H1 (cell line): Measurements from ENCODE around the gene SPRING1. TPM values are rescaled to one million over a fixed set of nuclear protein-coding genes. Genes with fewer than 3 reads are reported as not detected.

Experiments used
- CTCF ChIA-PET: fragments of 300-600 bp; sonication (Branson Sonifier 250); formaldehyde crosslinking; loops from one replicate; lab custom pipeline; 2021; ENCODE audit not compliant: partially characterized antibody; lab: Charles Lee
- POLR2A ChIA-PET: fragments of 300-600 bp; sonication (Branson Sonifier 250); formaldehyde crosslinking; loops from one replicate; lab custom pipeline; 2021; ENCODE audit warnings: inconsistent platforms; ENCODE audit not compliant: partially characterized antibody; lab: Charles Lee
- DNase-seq, 2 experiments: peaks; one replicate each; pipeline versions ENCODE4 v3.0.0 to v3.0.0-alpha.2; 2010 to 2022; ENCODE audit warnings: low spot score in 2 of 2, low read depth in 1 of 2, mixed read lengths in 1 of 2
- FAIRE-seq: peaks from 2 replicates; lab custom pipeline; 2011; peaks lifted over from hg19 to GRCh38; lab: Jason Lieb, UNC
- H2AFZ ChIP-seq: 2 replicates; pipeline ENCODE4 v1.8.1; 2012; ENCODE audit warnings: low read length, inconsistent platforms
- H2AK5ac ChIP-seq: 2 replicates; pipeline ENCODE4 v1.6.1; 2013; ENCODE audit warnings: low read depth, low read length
- H2BK120ac ChIP-seq: replicated peaks from 2 replicates; pipeline ENCODE3; 2013; ENCODE audit warnings: low read depth, low read length, inconsistent platforms
- H2BK12ac ChIP-seq: 2 replicates; pipeline ENCODE4 v1.6.1; 2013; ENCODE audit warnings: low read depth, low read length
- H2BK15ac ChIP-seq: 2 replicates; pipeline ENCODE4 v1.6.1; 2013; ENCODE audit warnings: low read length
- H2BK20ac ChIP-seq: 2 replicates; pipeline ENCODE4 v1.6.1; 2013; ENCODE audit warnings: low read length
- H2BK5ac ChIP-seq: 2 replicates; pipeline ENCODE4 v1.6.1; 2013; ENCODE audit warnings: low read depth, low read length
- H3K14ac ChIP-seq: 2 replicates; pipeline ENCODE4 v1.6.1; 2013; ENCODE audit warnings: inconsistent platforms; ENCODE audit not compliant: insufficient read length
- H3K18ac ChIP-seq: 2 replicates; pipeline ENCODE4 v1.6.1; 2013; ENCODE audit warnings: low read length; ENCODE audit errors: extremely low read depth
- H3K23ac ChIP-seq: 2 replicates; pipeline ENCODE4 v1.6.1; 2013; ENCODE audit warnings: inconsistent platforms; ENCODE audit not compliant: insufficient read length
- H3K23me2 ChIP-seq: 2 replicates; pipeline ENCODE4 v1.6.1; 2013; ENCODE audit warnings: low read depth, low read length
- H3K27ac ChIP-seq: 2 replicates; pipeline ENCODE4 v1.6.1; 2011; ENCODE audit warnings: low read depth, low read length, inconsistent platforms
- H3K27me3 ChIP-seq, 4 experiments: replicated peaks in 1 of 4; 1 replicate in 1 of 4; 2 replicates in 3 of 4; pipeline versions ENCODE4 v1.6.1 to v1.8.1; 2011 to 2013; ENCODE audit warnings: low read length in 3 of 4, mild to moderate bottlenecking in 3 of 4, inconsistent platforms in 2 of 4, mixed read lengths in 2 of 4, moderate library complexity in 1 of 4; ENCODE audit not compliant: control insufficient read depth in 3 of 4, insufficient read depth in 3 of 4; ENCODE audit errors: extremely low read depth in 1 of 4
- H3K36me3 ChIP-seq, 4 experiments: 2 replicates each; pipeline versions ENCODE4 v1.6.1 to v1.8.1; 2011 to 2013; ENCODE audit warnings: mild to moderate bottlenecking in 4 of 4, low read length in 3 of 4, moderate library complexity in 2 of 4, control low read depth in 1 of 4, inconsistent platforms in 1 of 4; ENCODE audit not compliant: insufficient read depth in 4 of 4, control insufficient read depth in 2 of 4
- H3K4ac ChIP-seq: replicated peaks from 2 replicates; pipeline ENCODE3; 2013; ENCODE audit warnings: low read length, low read depth, mixed read lengths, inconsistent platforms; ENCODE audit not compliant: insufficient read length
- H3K4me1 ChIP-seq, 4 experiments: replicated peaks in 1 of 4; 1 replicate in 1 of 4; 2 replicates in 3 of 4; pipeline versions ENCODE4 v1.6.1 to v1.8.1; 2011 to 2013; ENCODE audit warnings: low read length in 3 of 4, inconsistent platforms in 2 of 4, mixed read lengths in 1 of 4; ENCODE audit not compliant: insufficient read depth in 4 of 4, control insufficient read depth in 3 of 4
- H3K4me2 ChIP-seq, 2 experiments: 2 replicates each; pipeline versions ENCODE4 v1.6.1 to v1.8.1; 2011 to 2013; ENCODE audit warnings: low read depth in 2 of 2, low read length in 2 of 2, control low read depth in 1 of 2, inconsistent platforms in 1 of 2, mild to moderate bottlenecking in 1 of 2; ENCODE audit not compliant: insufficient read depth in 1 of 2
- H3K4me3 ChIP-seq, 4 experiments: fragments of 200-600, 300-600 bp in 1 of 4; sonication (generic), shearing (Covaris generic), sonication (Bioruptor Twin) in 1 of 4; 2 replicates each; pipeline versions ENCODE4 v1.5.1 to v1.8.1; 2011 to 2016; ENCODE audit warnings: low read length in 4 of 4, low read depth in 3 of 4, control low read depth in 2 of 4, inconsistent platforms in 2 of 4, mild to moderate bottlenecking in 2 of 4, mixed read lengths in 1 of 4, moderate library complexity in 1 of 4; ENCODE audit not compliant: insufficient read depth in 2 of 4; ENCODE audit errors: extremely low read depth in 1 of 4
- H3K56ac ChIP-seq: replicated peaks from 2 replicates; pipeline ENCODE3; 2013; ENCODE audit warnings: low read depth, mild to moderate bottlenecking, mixed read lengths, low read length, inconsistent platforms; ENCODE audit not compliant: insufficient read length
- H3K79me1 ChIP-seq: 2 replicates; pipeline ENCODE4 v1.6.1; 2013; ENCODE audit warnings: low read depth, low read length, control low read depth
- H3K79me2 ChIP-seq, 2 experiments: 2 replicates each; pipeline versions ENCODE4 v1.6.1 to v1.8.1; 2012 to 2013; ENCODE audit warnings: low read length in 2 of 2, mild to moderate bottlenecking in 2 of 2, inconsistent platforms in 1 of 2; ENCODE audit not compliant: insufficient read depth in 2 of 2, control insufficient read depth in 1 of 2
- H3K9ac ChIP-seq, 4 experiments: replicated peaks in 1 of 4; 1 replicate in 1 of 4; 2 replicates in 3 of 4; pipeline versions ENCODE4 v1.6.1 to v1.8.1; 2011 to 2013; ENCODE audit warnings: low read depth in 3 of 4, low read length in 3 of 4, control low read depth in 2 of 4, mild to moderate bottlenecking in 2 of 4, moderate library complexity in 2 of 4, inconsistent platforms in 1 of 4; ENCODE audit errors: extremely low read depth in 1 of 4
- H3K9me3 ChIP-seq, 2 experiments: 2 replicates each; pipeline versions ENCODE4 v1.6.1 to v1.8.1; 2012 to 2013; ENCODE audit warnings: mild to moderate bottlenecking in 2 of 2, moderate library complexity in 2 of 2, control low read depth in 1 of 2, inconsistent platforms in 1 of 2, low read depth in 1 of 2, low read length in 1 of 2, mixed read lengths in 1 of 2; ENCODE audit not compliant: insufficient read depth in 2 of 2
- H4K20me1 ChIP-seq, 2 experiments: replicated peaks in 1 of 2; 2 replicates each; pipeline versions ENCODE3 to v1.8.1; 2011 to 2013; ENCODE audit warnings: inconsistent platforms in 2 of 2, low read length in 2 of 2, mild to moderate bottlenecking in 1 of 2; ENCODE audit not compliant: insufficient read depth in 2 of 2, control insufficient read depth in 1 of 2
- H4K5ac ChIP-seq: 2 replicates; pipeline ENCODE4 v1.6.1; 2013; ENCODE audit warnings: low read length, low read depth, mixed read lengths, inconsistent platforms; ENCODE audit not compliant: insufficient read length
- H4K8ac ChIP-seq: 2 replicates; pipeline ENCODE4 v1.8.0; 2013; ENCODE audit warnings: mild to moderate bottlenecking, moderate library complexity, low read length, inconsistent platforms; ENCODE audit not compliant: insufficient read depth; ENCODE audit errors: extremely low read depth
- H4K91ac ChIP-seq: replicated peaks from 2 replicates; pipeline ENCODE3; 2013; ENCODE audit warnings: low read length, mixed read lengths, inconsistent platforms; ENCODE audit not compliant: insufficient read length
- JUN ChIP-seq: IDR thresholded peaks from 2 replicates; pipeline ENCODE4 v1.6.1; 2011; ENCODE audit warnings: low read depth, mild to moderate bottlenecking, improper control_type of control experiment, low read length
- USF2 ChIP-seq: IDR thresholded peaks from 2 replicates; pipeline ENCODE4 v1.6.1; 2011; ENCODE audit warnings: low read length, improper control_type of control experiment
- YY1 ChIP-seq: IDR thresholded peaks from 2 replicates; pipeline ENCODE4 v1.6.1; 2011; ENCODE audit warnings: low read depth, mild to moderate bottlenecking, low read length
- WGBS, 2 experiments: shearing (Covaris generic) in 1 of 2; methylation state at CpG; one replicate each; pipeline versions ENCODE4 v1.1.6 to v1.1.7; 2013 to 2015; ENCODE audit warnings: low lambda C conversion rate in 2 of 2, mixed read lengths in 2 of 2, inconsistent platforms in 1 of 2, low coverage in 1 of 2, missing lambda C conversion rate in 1 of 2; ENCODE audit not compliant: insufficient replicate concordance in 2 of 2, insufficient coverage in 1 of 2, insufficient read length in 1 of 2; ENCODE audit errors: extremely low coverage in 1 of 2, missing lambda C conversion rate in 1 of 2; 5-methylcytosine and 5-hydroxymethylcytosine counted together
- polyA plus RNA-seq, 7 experiments: library from polyadenylated mRNA; depleted of rRNA in 3 of 7; stranded (reverse) in 5 of 7; unstranded in 2 of 7; fragments of >200 nt in 5 of 7; fragments of 200-250 nt in 2 of 7; gene quantifications; 1 replicate in 5 of 7; 2 replicates in 1 of 7; 4 replicates in 1 of 7; pipeline versions ENCODE4 v1.2.1 to v1.2.3, GENCODE V29; 2011 to 2013; ENCODE audit warnings: missing spikeins in 2 of 7, mixed read lengths in 2 of 7
- total RNA-seq: library from RNA; stranded (reverse); fragmentation: NEBNext Ultra II Directional; extraction: Animal tissue kit (Norgen Biotek cat#: 25700); gene quantifications from 2 replicates; pipeline ENCODE4 v1.2.1, GENCODE V29; 2021

Gene SPRING1
- total and polyA plus RNA-seq, 2 of the 8 experiments (the other 6 are each of a cell fraction or from before 2014, with no cell fraction given) = 14.3 to 46.5 TPM

GRCh38 chr12:116784238-116784612 lies 46.4 kb upstream of the SPRING1 start:
- Histone ChIP-seq H4K8ac (no peak overlapping the region), H3K27me3 (no peaks in the 10 kb centered on the region), H2BK20ac (no peak overlapping the region), H3K4me2 (no peak overlapping the region), H3K23me2 (peaks cover 11% of the 10 kb centered on the region; the same call in 1 of the 2 replicates), H3K56ac (no peak overlapping the region), H2AFZ (no peak overlapping the region), H4K91ac (no peak overlapping the region), H3K23ac (no peak overlapping the region), H3K9me3 (no peaks in the 10 kb centered on the region), H3K36me3 (peaks cover 6 to 29% (median 15%) of the 10 kb centered on the region in 4 experiments; a peak in 7 of 8 replicates), H2BK120ac (no peak overlapping the region)
- 90% methylated on average over 7 of the region's 7 CpGs; no CpG with 5 or more reads in 1 of the 2 experiments for WGBS, 2 experiments
- no peak for FAIRE-seq
- CTCF ChIA-PET = interaction anchor here (0.8 to 1.4 kb wide), 3 partner anchors 13 to 79 kb away, joined by 3 to 5 read pairs (median 4); no protein-coding TSS in a partner anchor
- peak; percentile 59; the same call in 1 of the 2 replicates for TF ChIP-seq USF2
- peak; percentile 76 for TF ChIP-seq YY1
- TF ChIP-seq JUN = no peak
- TF ChIP-seq, all 59 proteins: peak for 2
- DNase-seq = no peak
- Histone ChIP-seq H4K20me1 (peaks cover 0 to 3% of the 10 kb centered on the region in 2 experiments), H2BK5ac (no peak overlapping the region; the same call in 1 of the 2 replicates), H3K4ac (no peak overlapping the region), H2AK5ac (no peak overlapping the region), H2BK12ac (no peak overlapping the region), H3K18ac (no peak overlapping the region), H3K79me2 (no peaks in the 10 kb centered on the region), H4K5ac (no peak overlapping the region), H3K4me3 (no peak overlapping the region), H3K14ac (no peak overlapping the region), H2BK15ac (no peak overlapping the region), H3K27ac (no peak overlapping the region), H3K9ac (no peak overlapping the region), H3K4me1 (no peaks in the 10 kb centered on the region), H3K79me1 (no peaks in the 10 kb centered on the region; the same call in 1 of the 2 replicates)
- POLR2A ChIA-PET = interaction anchor here (0.7 to 1.3 kb wide), 3 partner anchors 10 to 96 kb away, joined by 3 to 6 read pairs (median 3); no protein-coding TSS in a partner anchor
